ENCODE data around the gene CYP4F22. TPM values are rescaled to one million over a fixed set of nuclear protein-coding genes. Genes with fewer than 3 reads are reported as not detected.
"Not testable (repeated sequence)": the region's sequence is repeated elsewhere in the genome, so short reads cannot be mapped to it uniquely, and the experiment has no call there.

CYP4F22 gene
- polyA plus RNA-seq, 1 donor from 2014 or later: not detected

GRCh38 chr19:15476325-15476724 lies 32.0 kb upstream of the CYP4F22 start:
- H3K4me3 Mint-ChIP-seq: no peak overlapping the region
- H3K27ac Mint-ChIP-seq: no peak overlapping the region
- H3K36me3 Mint-ChIP-seq: no peaks in the 10 kb centered on the region
- H3K27me3 Mint-ChIP-seq: peaks cover 5% of the 10 kb centered on the region
- no peaks in the 10 kb centered on the region for H3K9me3 Mint-ChIP-seq
- H3K4me1 Mint-ChIP-seq: peaks cover 0 to 9% (median 4%) of the 10 kb centered on the region in 3 donors

- Mint-ChIP-seq H3K4me3 (peak within 1 kb of the TSS in 1 of 4 donors; percentile 3), H3K4me1 (peaks cover 0 to 4% (median 3%) of the 10 kb centered on the region in 3 donors), H3K9me3 (no peaks in the 10 kb centered on the region), H3K36me3 (no peaks in the 10 kb centered on the region), H3K27ac (peak within 1 kb of the TSS in 1 of 3 donors; percentile 76), H3K27me3 (no peaks in the 10 kb centered on the region)
These were observed 28.7 kb upstream of the CYP4F22 start, which contains the start of gene PGLYRP2 for GRCh38 chr19:15479391-15480345. Gene PGLYRP2, minus strand, starts transcription at chr19:15479501. Its CDS starts 130 bp downstream, at chr19:15479371.

GRCh38 chr19:15480996-15481395 lies 27.3 kb upstream of the CYP4F22 start:
- H3K27me3 Mint-ChIP-seq, H3K9me3 Mint-ChIP-seq, H3K27ac Mint-ChIP-seq, H3K4me1 Mint-ChIP-seq, H3K4me3 Mint-ChIP-seq, H3K36me3 Mint-ChIP-seq: not testable (repeated sequence)

- not testable (repeated sequence) for H3K27me3 Mint-ChIP-seq
These were observed 22.6 kb upstream of the CYP4F22 start for GRCh38 chr19:15485768-15486167.

GRCh38 chr19:15487038-15487437 lies 21.3 kb upstream of the CYP4F22 start:
- H3K27me3 Mint-ChIP-seq: peaks cover 2% of the 10 kb centered on the region
- no peak overlapping the region for H3K27ac Mint-ChIP-seq
- peaks cover 0 to 3% (median 0%) of the 10 kb centered on the region in 3 donors for H3K4me1 Mint-ChIP-seq
- H3K36me3 Mint-ChIP-seq: peaks cover 2% of the 10 kb centered on the region
- no peak overlapping the region for H3K4me3 Mint-ChIP-seq
- peaks cover 0 to 2% (median 0%) of the 10 kb centered on the region in 3 donors for H3K9me3 Mint-ChIP-seq

More at GRCh38 chr19:15485768-15486167, 22.6 kb upstream of the CYP4F22 start:
- H3K36me3 Mint-ChIP-seq, H3K27ac Mint-ChIP-seq, H3K9me3 Mint-ChIP-seq, H3K4me1 Mint-ChIP-seq, H3K4me3 Mint-ChIP-seq: not testable (repeated sequence)

- peaks cover 2% of the 10 kb centered on the region for H3K36me3 Mint-ChIP-seq
- no peak overlapping the region for H3K27ac Mint-ChIP-seq
- peaks cover 0 to 4% (median 0%) of the 10 kb centered on the region in 3 donors for H3K4me1 Mint-ChIP-seq
- H3K27me3 Mint-ChIP-seq: peaks cover 3% of the 10 kb centered on the region
- H3K9me3 Mint-ChIP-seq: peaks cover 0 to 2% (median 2%) of the 10 kb centered on the region in 3 donors
- H3K4me3 Mint-ChIP-seq: no peak overlapping the region
These were observed 19.7 kb upstream of the CYP4F22 start for GRCh38 chr19:15488489-15489226.

GRCh38 chr19:15495151-15495550 lies 13.2 kb upstream of the CYP4F22 start:
- peaks cover 0 to 2% (median 0%) of the 10 kb centered on the region in 3 donors for H3K9me3 Mint-ChIP-seq
- no peaks in the 10 kb centered on the region for H3K36me3 Mint-ChIP-seq
- no peak overlapping the region for H3K4me3 Mint-ChIP-seq
- peaks cover 5% of the 10 kb centered on the region for H3K27me3 Mint-ChIP-seq
- H3K27ac Mint-ChIP-seq: peak overlapping the region in 1 of 3 donors; percentile 16
- H3K4me1 Mint-ChIP-seq: peaks cover 0 to 4% (median 0%) of the 10 kb centered on the region in 3 donors

GRCh38 chr19:15498156-15498858 lies 10.0 kb upstream of the CYP4F22 start:
- Mint-ChIP-seq H3K36me3 (no peaks in the 10 kb centered on the region), H3K27me3 (peaks cover 12% of the 10 kb centered on the region), H3K9me3 (no peaks in the 10 kb centered on the region), H3K27ac (no peak overlapping the region), H3K4me1 (no peaks in the 10 kb centered on the region), H3K4me3 (no peak overlapping the region)

GRCh38 chr19:15498910-15499309 lies 9.4 kb upstream of the CYP4F22 start:
- Mint-ChIP-seq H3K27me3 (peaks cover 12% of the 10 kb centered on the region), H3K4me3 (no peak overlapping the region), H3K27ac (no peak overlapping the region), H3K9me3 (no peaks in the 10 kb centered on the region), H3K36me3 (no peaks in the 10 kb centered on the region), H3K4me1 (no peaks in the 10 kb centered on the region)

- Mint-ChIP-seq H3K4me3 (no peak overlapping the region), H3K27me3 (peaks cover 27% of the 10 kb centered on the region), H3K36me3 (no peaks in the 10 kb centered on the region), H3K27ac (peak overlapping the region in 1 of 3 donors; percentile 74), H3K9me3 (no peaks in the 10 kb centered on the region), H3K4me1 (peaks cover 0 to 1% (median 0%) of the 10 kb centered on the region in 3 donors)
These were observed 6.7 kb upstream of the CYP4F22 start for GRCh38 chr19:15501596-15501995.

GRCh38 chr19:15502264-15502663 lies 6.1 kb upstream of the CYP4F22 start:
- Mint-ChIP-seq H3K4me1 (peaks cover 0 to 1% (median under 1%) of the 10 kb centered on the region in 3 donors), H3K27ac (no peak overlapping the region), H3K27me3 (peaks cover 31% of the 10 kb centered on the region), H3K9me3 (no peaks in the 10 kb centered on the region), H3K4me3 (no peak overlapping the region), H3K36me3 (no peaks in the 10 kb centered on the region)

GRCh38 chr19:15506074-15506571 lies 2.2 kb upstream of the CYP4F22 start:
- peaks cover 0 to 2% (median 0%) of the 10 kb centered on the region in 3 donors for H3K9me3 Mint-ChIP-seq
- no peak overlapping the region for H3K27ac Mint-ChIP-seq
- H3K4me3 Mint-ChIP-seq: no peak overlapping the region
- no peaks in the 10 kb centered on the region for H3K36me3 Mint-ChIP-seq
- peaks cover 51% of the 10 kb centered on the region for H3K27me3 Mint-ChIP-seq
- peaks cover 0 to 6% (median 5%) of the 10 kb centered on the region in 3 donors for H3K4me1 Mint-ChIP-seq

- peaks cover 0 to 2% (median 0%) of the 10 kb centered on the region in 3 donors for H3K9me3 Mint-ChIP-seq
- peaks cover 0 to 6% (median 5%) of the 10 kb centered on the region in 3 donors for H3K4me1 Mint-ChIP-seq
- H3K4me3 Mint-ChIP-seq: peak overlapping the region in 1 of 4 donors; percentile 60
- no peaks in the 10 kb centered on the region for H3K36me3 Mint-ChIP-seq
- no peak overlapping the region for H3K27ac Mint-ChIP-seq
- H3K27me3 Mint-ChIP-seq: peaks cover 53% of the 10 kb centered on the region
These were observed 974 bp upstream of the CYP4F22 start for GRCh38 chr19:15507068-15508034.
